Coronary artery (tissue), 2 donors: ENCODE results near the gene SSTR4.

Experiments
- DNase-seq: peaks from one replicate; pipeline ENCODE4 v3.0.0-alpha.2; 2017; ENCODE audit warnings: low spot score
- H3K27ac ChIP-seq, 2 donors: fragments of 200-600 bp; sonication (generic); one replicate each; pipeline ENCODE4 v1.5.1; 2016 to 2019
- H3K4me3 ChIP-seq: fragments of 200-600 bp; sonication (generic); 2 replicates; pipeline ENCODE4 v1.5.1; 2016; ENCODE audit warnings: mild to moderate bottlenecking, moderate library complexity
- TF ChIP-seq, protein P1 (sequence below): fragments of 200-600 bp; sonication (generic); IDR thresholded peaks from one replicate; pipeline ENCODE4 v1.5.1; 2019; ENCODE audit warnings: antibody characterized with exemption

SSTR4 gene

DNA sequence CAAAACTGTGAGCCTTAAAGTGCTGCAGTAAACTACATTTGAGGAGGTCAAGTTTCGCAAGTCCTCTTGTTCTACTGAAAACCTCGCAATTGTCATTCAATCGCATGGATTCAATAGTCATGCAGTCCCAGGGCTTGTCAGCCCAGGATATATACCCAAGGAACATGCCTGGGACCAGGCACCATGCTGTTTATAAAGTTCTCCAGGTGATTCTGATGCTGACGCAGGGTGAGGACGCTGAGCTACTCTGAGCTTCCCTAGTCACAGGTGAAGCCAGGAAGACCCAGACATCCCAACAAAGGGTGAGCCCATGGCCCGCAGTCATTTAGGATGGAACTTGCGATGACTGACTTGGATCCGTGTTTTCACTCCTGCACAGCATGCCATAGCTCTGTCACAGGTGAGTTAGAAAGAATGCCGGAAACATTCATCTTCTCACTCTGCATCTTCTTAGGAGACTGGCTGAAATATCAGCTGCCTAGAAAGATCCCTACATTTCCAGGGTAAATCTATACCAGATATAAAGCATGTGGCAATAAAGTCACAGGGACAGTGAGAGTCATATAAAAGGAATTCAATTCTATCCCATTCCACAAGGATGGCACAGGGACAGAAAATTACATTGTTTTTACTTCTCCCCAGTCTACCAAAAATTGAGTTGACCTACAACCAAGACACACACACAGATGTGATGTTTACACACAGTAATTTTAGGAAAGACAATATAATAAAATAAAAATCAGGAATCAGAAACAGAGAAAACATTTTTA is 27.0 kb upstream of the SSTR4 start:
- Histone ChIP-seq H3K4me3 (no peak overlapping the region), H3K27ac (no peak overlapping the region)
- DNase-seq: no peak
- TF ChIP-seq, protein P1, sequence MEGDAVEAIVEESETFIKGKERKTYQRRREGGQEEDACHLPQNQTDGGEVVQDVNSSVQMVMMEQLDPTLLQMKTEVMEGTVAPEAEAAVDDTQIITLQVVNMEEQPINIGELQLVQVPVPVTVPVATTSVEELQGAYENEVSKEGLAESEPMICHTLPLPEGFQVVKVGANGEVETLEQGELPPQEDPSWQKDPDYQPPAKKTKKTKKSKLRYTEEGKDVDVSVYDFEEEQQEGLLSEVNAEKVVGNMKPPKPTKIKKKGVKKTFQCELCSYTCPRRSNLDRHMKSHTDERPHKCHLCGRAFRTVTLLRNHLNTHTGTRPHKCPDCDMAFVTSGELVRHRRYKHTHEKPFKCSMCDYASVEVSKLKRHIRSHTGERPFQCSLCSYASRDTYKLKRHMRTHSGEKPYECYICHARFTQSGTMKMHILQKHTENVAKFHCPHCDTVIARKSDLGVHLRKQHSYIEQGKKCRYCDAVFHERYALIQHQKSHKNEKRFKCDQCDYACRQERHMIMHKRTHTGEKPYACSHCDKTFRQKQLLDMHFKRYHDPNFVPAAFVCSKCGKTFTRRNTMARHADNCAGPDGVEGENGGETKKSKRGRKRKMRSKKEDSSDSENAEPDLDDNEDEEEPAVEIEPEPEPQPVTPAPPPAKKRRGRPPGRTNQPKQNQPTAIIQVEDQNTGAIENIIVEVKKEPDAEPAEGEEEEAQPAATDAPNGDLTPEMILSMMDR: no peak

DNA sequence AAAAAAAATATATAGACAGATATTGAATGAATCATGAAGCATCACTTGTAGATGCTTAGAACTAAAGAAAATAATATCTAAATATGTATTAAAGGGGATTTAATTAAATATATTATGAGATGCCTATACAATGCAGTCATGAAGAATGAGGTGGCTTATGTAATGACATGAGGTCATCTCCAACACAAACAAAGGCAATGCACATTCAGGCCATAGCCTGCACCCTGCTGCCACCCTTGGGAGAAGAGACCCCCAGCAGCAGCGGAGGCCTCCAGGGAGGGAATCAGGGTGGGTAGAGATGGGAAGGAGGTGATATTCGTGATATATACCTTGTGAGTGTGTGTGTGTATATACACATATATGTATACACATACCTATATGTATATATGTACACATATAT is 26.4 kb upstream of the SSTR4 start:
- no peak overlapping the region for H3K4me3 ChIP-seq
- DNase-seq: no peak
- TF ChIP-seq, protein P1: no peak
- H3K27ac ChIP-seq: no peak overlapping the region

DNA sequence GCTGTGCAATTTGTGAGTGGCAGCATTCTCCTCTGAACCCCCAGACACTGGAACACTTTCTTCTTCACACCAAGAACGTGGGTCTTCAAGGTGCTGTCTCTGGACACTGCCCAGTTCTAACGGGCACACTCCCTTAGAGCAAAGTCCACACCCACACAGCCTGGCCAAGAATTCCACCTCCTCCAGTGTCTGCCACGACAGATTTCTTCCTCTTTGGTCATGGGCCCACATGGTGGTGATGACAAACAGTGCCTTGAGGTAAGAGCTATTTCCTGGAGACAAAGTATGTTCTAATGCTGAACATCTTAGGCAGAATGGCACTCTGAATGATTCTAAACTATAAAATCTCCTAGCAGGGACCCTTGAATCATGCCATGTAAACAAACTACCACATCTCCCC is 25.5 kb upstream of the SSTR4 start:
- TF ChIP-seq, protein P1: no peak
- no peak for DNase-seq
- H3K4me3 ChIP-seq: no peak overlapping the region
- no peak overlapping the region for H3K27ac ChIP-seq

DNA sequence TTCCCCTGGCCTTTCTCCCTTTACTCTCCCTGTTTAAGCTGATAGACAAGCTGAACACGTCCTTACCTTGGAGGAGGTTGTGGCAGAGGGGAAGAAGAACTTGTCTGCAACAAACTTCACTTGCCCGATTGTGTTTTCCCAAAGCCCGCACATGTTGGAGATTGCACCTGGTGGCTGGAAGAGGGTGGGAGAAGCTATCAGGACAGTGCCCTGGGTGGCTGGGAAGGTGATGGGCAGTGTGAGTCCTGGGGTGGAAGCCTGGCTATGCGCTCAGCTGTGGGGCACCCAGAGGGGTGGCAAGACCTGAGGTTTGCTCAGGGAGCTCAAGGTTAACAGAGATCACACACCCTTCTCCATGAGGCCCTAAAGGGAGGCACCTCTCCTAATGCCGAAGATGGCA is 25.0 kb upstream of the SSTR4 start:
- TF ChIP-seq, protein P1: no peak
- Histone ChIP-seq H3K27ac (no peak overlapping the region), H3K4me3 (no peak overlapping the region)
- peak; percentile 54 for DNase-seq

DNA sequence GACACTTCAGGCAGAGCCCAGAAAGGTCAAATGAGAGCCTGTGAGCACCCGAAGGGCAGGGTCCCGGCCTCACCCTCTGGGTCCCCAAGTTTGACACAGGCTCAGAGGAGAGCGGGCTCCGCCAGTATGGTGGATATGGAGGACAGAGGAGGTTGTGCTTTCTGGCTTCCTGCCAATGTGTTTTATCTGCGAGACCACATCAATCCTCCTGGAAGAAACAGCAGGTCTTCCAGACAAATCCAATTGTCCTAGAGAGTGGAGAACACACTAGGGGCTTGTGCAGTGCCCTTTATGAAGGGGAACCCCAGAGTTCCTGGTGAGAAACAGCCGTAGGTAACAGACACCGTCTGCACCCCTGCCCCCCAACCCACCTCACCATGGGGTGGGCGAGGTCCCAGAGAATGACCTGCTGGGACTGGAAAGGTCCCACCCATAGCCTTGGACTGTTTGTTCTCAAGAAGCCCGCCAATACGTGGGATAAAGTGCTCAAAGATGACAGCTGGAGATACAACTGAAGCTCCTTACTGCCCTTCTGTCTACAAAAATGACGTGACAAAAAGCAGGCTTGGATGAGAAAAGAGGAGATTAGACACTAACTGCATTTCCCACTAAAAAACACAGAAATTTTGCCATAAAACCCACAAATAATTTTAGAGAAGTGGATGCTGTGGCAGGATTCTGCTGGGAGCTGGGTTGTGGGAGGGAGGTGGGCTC is 23.9 kb upstream of the SSTR4 start:
- peak; percentile 26 for DNase-seq
- Histone ChIP-seq H3K27ac (no peak overlapping the region), H3K4me3 (no peak overlapping the region)
- TF ChIP-seq, protein P1: no peak

DNA sequence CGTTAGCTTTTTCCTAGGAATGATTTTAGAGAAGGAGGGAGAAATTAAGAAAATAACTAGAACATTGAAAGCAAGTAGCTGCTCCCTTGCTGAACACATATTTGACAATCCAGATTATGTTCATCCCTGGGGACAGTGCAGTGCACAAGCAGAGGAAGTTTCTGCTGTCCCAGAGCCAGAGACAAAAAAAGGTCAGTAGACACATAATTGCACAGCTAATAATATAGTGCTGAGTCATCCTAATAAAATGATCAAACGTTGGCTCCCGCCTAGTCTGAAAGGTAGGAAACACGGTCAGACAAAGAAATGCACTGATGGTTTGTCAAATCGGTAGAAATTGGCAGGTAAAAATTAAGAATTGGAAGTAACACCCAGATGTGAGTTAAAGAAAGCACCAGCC is 21.7 kb upstream of the SSTR4 start:
- TF ChIP-seq, protein P1: no peak
- no peak for DNase-seq
- Histone ChIP-seq H3K27ac (no peak overlapping the region), H3K4me3 (no peak overlapping the region)

DNA sequence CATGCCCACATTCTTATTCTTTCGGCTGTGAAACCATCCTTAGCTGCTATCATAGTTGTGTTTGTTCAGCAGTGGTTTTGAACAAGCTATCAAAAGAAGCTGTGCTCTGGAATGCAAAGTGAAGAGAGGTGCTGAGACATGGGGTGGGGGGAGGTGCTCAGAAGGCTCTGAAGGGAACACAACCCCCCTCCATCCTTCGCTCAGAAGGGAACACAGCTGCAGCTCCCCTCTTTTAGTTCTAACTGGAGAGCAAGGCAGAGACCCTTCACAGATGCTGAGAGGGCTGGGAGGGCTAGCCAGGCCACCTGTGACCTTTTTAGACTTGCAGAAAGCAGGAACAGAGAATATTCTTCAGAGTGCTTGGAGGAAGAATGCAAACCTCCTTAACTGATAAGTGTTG is 17.6 kb upstream of the SSTR4 start:
- TF ChIP-seq, protein P1: no peak
- no peak for DNase-seq
- no peak overlapping the region for H3K27ac ChIP-seq
- H3K4me3 ChIP-seq: no peak overlapping the region
